Left hindlimb (tissue), 1 donor: ENCODE data around the gene RAPGEF4.
"Not testable (repeated sequence)": the region's sequence is repeated elsewhere in the genome, so short reads cannot be mapped to it uniquely, and the experiment has no call there.

ENCODE experiments used
- DNase-seq: peaks from one replicate; pipeline ENCODE4 v3.0.0-alpha.2; 2018

The RAPGEF4 gene

DNA sequence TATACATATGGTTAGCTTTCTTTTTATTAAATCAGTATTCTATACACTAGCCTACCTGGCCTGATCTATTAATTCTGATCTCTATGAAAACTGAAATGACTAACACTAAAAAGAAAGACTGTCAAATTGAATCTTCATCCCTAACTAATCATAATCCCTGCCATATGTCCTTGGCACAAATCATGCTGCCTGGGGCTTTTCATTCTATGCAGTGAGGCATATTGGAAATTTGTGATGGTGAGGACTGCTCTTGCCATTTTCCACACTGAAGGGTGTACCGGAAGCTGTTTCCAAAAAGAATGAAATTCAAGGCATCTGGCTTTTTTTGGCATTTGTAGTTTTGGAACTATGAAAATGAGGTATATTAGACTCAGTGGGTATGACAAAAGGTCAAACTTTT is 39.7 kb downstream of the RAPGEF4 start:
- DNase-seq, result no peak

DNA sequence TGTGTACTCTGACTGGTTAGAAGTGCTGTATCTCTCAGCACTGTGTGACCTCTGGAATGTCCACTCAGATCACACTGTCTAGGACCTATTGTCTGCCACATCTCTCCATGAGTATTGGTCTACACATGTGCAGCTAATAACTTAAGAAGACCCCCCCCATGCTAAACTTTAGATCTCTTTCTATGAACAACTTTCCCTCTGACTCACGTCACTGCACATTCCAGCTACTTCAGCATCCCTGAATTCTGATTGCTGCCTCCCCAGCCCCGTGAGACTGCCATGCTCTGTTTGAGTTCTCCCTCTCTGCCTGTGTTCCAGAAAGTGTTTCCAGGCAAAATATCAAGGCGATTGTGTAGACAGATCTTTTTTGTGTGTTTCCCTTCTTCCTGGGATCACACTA is 41.8 kb downstream of the RAPGEF4 start:
- DNase-seq, result no peak

DNA sequence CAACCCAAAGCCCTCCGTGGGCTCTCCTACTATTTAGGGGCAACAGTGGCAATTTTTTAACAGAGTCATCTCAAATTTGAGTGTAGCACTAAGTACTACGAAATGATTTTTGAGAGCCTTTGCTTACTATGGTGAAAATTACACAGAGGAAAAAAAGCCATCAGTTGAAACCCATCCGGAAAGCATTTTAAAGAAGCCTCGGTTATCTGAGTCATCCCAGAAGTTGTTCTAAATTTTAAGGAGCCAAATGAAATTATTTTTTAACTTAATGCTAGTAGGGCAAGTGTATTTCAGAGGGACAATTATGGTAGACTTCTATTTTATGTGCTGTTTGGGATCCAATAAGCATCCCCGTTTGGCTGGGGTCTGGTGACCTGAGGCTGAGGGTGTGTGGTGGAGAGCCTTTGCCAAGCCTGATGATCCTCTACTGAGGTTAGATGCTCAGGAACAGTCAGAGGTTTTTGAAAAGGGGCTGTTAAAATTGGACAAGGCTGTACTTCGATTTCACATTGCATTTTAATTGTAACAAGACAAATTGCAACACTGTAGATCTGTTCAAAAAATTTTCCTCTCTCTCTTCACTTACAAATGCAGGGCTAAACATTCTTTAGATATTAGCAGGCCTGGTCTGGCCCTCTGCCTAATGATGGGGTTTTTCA is 47.0 kb downstream of the RAPGEF4 start:
- DNase-seq, result no peak

DNA sequence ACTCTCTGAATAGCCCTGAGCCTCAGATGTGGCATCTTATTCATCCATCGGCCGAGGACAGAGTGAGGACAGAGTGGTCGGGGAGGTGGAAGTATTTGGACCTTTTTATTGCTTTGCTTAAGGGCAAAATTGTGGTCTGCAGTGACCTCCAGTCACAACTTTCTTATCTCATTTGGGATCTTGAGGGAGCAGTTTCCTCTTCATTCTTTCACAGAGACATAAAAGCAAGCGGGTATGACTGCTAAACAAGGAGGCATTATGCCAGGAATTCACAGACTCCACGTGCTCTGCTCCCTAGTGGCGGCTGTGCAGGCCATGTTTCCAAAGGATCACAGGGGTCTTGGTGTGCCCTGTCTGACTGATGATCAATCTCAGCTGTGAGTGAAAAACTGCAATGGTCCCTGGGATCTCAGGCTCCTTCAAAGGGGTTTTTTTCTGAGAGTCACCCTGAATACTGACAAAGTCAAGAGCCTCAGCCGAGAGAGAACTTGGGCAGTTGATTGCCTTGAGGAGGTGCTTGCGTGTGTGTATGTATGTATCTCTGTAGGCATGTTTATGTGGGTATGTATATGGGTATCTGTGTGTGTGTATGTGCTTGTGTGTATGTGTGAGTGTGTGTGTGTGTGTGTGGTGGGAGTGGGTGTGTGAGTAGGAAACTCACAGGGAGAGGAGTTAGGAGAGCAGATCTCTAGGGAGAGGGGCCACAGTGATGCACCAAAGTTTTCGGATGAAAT is 47.7 kb downstream of the RAPGEF4 start:
- no peak for DNase-seq

DNA sequence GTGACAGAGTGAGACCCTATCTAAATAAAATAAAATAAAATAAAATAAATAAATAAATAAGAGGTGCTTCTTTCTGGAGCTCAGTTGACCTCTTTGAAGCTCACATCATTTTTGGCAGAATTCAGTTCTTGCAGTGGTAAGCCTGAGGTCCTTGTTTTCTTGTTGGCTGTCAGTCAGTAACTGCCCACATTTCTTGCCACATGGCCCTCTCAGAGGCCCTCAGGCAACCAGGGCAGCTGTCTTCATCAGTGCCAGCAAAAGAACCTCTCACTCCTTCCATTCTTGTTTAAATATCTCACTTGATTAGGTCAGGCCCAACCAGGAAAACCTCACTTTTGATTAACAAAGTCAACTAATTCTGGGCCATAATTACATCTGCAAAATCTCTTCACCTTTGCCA is 53.2 kb downstream of the RAPGEF4 start:
- no peak for DNase-seq

DNA sequence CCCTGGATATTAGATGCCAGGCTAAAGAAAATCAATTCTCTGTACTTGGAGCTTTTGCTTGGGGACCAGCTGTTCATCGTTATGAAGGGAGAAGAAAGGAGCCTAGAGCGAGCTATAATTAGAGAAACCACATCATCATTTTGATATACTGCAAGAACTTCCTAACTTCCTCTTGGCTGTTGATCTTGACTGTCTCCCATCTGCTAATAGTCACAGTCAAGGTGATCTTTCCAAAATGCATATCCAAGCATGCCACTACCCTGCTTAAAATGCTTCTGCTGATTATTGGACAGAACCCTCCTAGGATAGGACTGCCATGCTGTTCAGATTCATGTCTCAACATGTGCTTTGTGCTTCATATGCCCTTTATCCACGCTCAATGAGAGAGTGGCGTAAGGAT is 54.8 kb downstream of the RAPGEF4 start:
- DNase-seq, result no peak

DNA sequence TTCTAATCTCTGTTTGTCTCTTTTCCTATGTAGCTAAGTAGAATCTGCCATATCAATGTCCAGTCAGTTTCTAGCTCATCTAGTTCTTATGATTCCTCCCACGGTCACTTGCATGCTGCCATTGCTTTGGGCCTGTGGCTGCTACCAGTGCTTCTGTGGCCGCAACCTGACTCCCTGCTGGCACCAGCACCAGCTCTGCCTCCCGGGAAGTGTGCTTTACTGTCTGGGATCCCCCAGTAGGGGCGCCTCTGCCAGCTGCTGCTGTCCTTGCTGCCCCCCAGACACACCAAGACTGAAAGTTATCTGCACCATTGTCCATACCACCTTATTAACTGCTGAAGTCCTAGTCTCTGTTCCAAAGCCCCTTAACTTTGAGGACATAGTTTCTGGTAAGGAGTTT is 56.3 kb downstream of the RAPGEF4 start:
- peak; percentile 29 for DNase-seq

DNA sequence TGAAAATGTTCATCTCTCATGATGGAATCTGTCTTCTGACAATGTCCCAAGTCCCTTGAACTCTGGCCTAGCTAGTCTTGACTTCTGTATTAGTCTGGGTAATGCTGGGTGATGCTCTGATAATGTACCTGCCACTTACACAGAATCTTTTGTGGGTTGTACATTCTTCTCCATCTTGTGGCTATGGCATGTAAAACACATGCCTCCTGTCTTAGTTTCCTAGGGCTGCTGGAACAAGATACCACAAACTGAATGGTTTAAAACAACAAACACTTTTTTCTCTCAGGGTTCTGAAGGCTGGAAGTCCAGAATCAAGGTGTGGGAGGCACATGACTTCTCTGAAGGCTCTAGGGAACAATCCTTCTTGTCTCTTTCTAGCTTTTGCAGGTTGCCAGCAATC is 57.1 kb downstream of the RAPGEF4 start:
- no peak for DNase-seq

DNA sequence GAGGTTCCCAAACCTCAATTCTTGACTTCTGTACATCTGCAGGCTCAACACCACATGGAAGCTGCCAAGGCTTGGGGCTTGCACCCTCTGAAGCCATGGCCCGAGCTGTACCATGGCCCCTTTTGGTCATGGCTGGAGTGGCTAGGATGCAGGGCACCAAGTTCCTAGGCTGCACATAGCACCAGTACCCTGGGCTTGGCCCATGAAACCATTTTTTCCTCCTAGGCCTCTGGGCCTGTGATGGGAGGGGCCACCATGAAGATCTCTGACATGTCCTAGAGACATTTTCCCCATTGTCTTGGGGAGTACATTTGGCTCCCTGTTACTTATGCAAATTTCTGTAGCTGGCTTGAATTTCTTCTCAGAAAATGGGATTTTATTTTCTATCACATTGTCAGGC is 67.7 kb downstream of the RAPGEF4 start:
- DNase-seq, result not testable (repeated sequence)

DNA sequence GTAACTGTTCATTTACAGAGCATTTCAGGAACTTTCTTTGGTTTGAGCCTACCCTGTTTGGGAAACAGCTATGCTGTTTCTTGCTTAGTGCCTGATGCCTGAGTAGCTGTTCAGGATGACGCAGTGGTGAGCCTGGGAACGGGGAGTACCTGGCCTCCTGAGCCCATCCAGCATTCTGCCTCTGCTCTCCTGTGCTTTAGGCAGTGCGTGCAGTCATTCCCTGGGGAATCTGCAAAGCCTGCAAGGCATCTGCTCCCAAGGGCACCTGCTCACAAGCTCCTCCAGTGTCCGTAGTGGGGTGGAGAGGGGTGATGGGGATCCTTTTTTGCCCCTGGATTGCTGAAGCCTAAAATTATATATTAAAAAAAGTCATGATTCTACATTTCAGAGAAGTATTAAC is 68.8 kb downstream of the RAPGEF4 start:
- no peak for DNase-seq

DNA sequence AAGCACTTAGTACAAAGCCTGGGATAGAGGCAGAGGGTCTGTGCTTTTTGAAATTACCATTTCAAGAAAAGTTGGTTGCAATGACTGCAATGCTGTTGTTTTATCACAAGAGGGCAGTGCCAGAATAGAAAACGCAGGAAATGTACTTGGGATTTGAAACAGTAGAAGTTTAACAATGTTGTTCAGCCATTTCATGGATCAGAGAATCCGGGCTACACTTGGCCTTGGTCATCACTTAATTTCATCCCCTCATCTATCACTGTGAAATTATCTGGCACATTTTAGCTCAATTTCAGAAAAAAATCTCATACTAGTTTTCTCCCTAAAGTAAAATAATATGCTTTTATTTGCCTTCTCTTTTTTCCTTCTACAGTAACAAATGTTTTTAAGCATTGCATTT is 70.8 kb downstream of the RAPGEF4 start:
- no peak for DNase-seq

DNA sequence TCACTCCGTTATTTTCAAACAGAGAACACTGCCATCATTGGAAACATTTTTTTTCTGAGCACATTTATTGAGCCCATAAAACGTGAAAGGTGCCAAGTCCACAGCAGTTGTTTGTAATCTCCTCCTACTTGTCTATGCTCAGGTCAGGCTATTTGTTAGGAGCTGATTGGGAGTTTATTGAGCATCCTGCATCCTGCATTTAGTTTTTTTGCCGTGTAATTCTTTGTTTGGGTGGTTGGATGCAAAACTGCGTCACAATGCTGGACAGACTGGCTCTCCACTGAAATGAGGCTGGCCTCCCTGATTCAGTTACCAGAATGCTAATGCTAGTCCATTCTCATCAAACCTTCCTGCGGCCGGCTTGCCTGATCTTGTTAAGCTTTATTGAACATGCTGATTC is 71.4 kb downstream of the RAPGEF4 start:
- no peak for DNase-seq

DNA sequence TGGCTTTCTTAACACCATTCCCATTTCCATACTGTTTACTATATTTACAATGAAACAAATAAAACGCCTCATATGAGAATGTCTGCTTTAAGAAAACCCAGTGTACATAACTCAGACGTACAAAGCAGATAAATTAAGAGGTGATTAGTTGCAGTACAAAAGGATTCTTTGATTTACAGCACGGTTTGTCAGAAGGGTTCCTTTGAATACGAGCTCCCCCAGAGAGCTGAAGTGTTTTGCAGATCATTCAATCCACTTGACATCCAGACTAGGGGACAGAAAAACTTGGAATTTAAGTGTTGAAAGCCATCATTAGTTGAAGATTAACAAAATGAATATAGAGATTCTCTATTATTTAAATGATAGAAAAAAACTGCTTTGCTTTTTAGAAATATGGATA is 72.5 kb downstream of the RAPGEF4 start:
- no peak for DNase-seq

DNA sequence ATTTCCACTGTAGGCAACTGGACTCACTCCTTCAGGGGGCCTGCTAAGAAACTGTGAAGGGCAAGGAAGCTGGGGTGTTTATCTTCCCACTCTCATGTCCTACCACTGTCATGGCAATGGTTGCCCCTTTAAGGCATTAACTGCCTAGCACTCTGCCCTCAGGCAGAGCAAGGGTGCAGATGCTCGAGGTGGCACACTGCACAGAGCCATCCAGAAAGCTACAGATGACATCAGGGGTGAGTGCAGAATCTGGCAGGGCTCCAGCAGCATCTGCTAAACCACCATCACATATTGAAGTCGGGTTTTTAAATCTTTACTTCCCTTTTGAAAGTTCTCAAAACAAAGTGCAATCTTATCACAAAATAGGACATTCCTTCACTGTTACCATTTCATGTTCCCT is 75.4 kb downstream of the RAPGEF4 start:
- no peak for DNase-seq

DNA sequence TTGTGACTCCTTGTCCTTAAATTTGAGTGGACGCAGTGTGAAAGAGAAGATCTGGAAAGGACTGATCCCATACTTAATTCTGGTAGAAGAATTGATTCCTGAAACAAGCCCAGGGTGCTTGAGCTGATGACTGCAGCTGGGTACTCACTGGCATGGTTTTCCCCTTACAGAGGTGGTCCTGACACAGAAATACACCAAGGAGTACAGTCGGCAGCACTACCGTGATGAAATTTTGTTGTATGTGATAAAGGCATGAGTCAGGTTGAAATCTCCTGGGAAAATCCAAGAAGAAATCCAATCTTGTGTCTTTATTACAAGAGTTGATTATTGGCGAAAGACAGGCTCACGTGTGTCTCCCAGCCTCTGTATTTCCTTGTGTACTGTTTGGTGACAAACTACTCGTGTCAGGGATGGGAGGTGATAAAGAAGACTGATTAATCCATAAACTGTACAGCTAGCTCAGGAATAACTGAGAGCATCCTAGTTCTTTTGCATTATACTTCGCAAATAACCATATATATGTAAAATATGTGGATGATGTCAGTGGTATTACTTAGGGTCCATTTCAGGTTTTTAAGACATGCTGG is 76.6 kb downstream of the RAPGEF4 start:
- no peak for DNase-seq

DNA sequence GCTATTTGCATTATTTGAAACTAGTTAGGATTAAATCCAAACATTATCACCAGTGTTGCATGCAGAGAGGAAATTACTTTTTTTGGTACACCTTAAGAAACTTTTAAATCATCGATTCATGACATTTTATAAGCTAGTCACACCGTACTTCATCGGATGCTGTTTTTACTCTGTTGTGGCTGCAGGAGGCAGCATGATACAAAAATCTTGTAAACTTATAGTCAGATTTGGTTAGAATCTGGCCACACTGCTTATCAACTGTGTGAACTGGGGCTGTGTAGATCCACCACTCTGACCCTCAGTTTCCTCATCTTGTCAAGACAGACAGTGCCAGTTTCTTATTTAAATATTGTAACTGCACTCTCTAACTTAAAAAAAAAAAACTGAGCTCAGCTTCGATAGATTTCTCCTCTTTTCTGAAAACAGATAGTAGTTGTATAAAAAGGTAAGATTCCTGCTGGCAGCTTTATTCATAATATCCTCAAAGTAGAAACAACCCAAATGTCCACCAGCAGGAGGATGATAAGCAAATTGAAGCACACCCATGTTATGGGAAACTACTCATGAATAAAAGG is 77.8 kb downstream of the RAPGEF4 start:
- no peak for DNase-seq

DNA sequence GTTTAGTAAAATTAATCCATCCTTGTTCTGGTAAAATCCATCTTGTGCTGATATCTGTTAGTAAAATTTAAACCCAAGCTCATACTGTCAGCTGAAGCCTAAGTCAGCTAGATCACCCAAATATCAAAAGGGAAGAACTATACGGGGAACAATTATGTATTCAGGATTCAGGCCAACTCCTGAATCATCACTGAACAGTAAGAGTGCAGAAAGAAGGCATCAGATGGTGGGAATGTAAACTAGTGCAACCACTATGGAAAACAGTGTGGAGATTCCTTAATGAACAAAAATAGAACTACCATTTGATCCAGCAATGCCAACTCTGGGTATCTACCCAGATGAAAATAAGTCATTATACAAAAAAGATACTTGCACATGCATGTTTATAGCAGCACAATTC is 81.8 kb downstream of the RAPGEF4 start:
- no peak for DNase-seq

DNA sequence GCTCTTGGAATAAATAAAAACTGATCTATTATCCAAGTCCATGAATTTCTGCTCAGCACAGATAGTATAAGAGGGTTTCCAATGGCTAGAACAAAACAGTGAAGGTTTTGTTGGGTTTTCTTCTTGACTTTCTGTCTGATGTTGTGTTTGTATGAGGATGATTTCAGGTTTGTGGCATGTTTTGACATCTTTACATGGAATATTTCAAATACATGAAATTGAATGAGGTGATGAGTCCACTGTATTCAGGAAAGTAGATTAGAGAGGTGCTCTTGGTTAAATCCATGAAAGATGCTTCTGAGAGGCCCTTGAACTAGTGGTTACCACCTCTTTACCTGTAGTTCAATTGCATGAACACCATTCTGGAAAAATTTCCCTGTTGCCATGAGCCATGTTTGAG is 84.3 kb downstream of the RAPGEF4 start:
- no peak for DNase-seq

DNA sequence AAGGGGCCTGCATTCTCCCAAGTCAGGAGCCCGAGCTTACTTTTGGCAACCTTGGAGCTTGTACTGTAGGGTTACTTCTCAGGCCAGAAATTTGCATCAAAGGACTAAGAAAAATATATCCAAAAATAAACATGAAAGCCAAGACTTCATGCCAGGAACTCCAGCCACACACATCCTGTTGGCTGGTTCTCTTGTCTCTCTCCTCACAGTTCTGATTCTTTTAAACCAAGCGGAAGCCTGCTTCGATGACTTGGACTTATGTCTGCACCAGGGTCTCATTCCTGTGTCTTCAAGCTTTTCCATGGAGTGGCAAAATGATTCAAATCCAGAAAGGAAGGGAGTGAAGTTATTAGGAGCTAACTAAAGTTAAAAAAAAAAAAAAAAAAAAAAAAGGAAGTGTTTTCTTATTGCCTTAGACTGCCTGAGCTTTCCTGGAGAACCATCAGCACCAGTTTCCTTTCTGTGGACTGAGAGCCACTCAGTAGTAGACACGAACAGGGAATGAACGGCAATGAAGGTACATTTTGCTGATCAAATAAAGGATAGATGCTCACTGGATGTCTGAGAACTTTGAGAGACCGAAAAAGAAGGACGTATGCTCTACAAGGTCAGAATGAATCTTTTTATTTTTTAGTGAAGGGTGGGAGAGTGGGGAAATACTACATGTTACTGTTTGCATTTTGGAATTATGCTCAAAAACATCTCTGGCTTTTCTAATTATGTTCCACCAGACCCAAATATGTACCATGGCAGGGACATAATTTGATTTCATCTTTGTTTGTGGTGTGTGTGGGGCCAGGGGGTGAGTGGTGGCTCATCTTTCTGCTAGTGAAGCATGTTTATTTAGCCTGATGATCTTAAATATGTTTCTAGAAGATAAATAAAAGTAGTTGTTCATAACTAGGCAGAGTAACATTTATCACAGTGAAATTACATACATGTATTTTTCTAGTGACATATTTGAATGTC is 86.0 kb downstream of the RAPGEF4 start:
- DNase-seq, result no peak

DNA sequence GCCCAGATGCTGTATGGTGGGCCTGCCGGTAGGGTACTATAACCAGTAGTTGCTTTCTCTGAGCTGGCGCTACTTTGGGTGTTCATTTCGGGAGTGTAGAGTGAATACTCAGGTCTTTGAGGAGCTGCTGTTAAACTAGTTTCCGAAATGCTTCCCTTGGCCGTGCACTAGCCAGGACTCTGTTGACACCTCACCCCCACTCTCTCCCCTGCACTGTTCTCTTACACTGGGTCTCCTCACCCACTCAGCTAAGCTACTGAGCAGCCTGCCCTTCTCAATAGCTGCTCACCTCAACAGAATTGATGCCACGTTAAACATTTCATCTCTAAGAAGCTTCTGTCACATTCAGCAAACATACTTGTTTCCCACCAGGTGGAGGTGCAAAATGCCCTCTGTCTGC is 86.9 kb downstream of the RAPGEF4 start:
- DNase-seq, result no peak

DNA sequence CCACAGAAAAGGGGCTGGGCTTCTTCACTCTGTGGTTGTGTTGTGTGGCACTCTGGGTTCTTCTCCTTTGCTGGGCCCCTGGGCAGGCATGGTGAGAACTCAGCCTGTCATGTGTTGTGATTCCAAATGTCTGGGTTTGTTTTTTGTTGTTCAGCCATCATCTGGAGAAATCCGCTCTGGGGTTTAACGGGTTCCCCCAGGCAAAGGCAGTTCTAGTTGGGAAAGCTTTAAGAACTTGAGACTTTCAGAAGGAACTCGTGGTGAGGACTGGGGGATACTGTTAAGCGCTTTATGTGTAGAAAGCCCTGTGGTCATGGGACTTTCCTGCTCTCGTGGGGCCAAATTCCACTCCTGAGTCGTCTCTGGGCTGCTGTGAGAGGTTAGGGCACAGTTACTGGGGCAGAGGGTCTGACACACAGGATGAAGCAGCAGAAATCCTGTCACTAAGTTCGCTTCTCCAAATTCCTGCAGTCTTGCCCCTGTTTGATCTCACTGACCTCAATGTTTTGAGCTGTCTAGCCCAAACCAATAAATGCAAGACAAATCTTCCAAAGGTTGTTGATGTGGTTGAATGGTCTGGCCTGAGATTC is 87.7 kb downstream of the RAPGEF4 start:
- peak; percentile 65 for DNase-seq

DNA sequence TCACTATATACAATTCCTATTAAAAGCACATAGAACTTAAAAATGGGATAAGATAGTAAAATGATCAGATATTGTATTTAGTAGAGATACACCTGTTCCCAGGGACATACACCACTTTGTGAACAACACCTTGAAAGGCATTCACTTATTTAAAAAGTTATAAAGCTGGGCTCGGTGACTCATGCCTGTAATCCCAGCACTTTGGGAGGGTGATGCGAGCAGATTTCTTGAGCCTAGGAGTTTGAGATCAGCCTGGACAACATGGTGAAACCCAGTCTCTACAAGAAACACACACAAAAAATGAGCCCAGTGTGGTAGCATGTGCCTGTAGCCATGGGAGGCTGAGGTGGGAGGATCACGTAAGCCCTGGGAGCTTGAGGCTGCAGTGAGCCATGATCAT is 90.9 kb downstream of the RAPGEF4 start:
- no peak for DNase-seq

DNA sequence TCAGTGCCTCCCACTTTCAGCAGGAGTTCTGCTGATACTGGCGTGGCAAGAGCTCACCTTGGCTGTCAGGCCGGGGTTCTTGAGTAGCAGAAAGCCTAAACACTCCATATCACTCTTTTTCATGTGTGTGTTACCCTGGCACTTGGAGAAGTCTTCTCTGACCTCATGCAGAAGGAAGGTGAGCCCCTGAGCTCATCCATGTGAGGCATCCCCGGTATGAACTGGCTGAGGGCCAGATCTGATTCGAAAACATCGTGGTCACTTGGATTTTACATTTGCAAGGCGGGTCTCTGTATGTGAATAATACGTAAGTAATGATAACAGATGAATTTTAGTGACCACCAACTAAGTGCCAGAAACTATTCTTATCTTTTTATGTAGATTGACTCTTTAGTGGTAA is 93.6 kb downstream of the RAPGEF4 start:
- no peak for DNase-seq
